GM20000 (cell line): ENCODE data around the gene APOL1.

Experiments used
- DNase-seq: peaks from one replicate; pipeline ENCODE4 v3.0.0; 2012; ENCODE audit warnings: low spot score
- CTCF ChIP-seq: IDR thresholded peaks from 2 replicates; pipeline ENCODE4 v1.5.1; 2012; ENCODE audit warnings: mild to moderate bottlenecking, control low read depth; ENCODE audit errors: extremely low read depth, missing control alignments

Gene APOL1

DNA sequence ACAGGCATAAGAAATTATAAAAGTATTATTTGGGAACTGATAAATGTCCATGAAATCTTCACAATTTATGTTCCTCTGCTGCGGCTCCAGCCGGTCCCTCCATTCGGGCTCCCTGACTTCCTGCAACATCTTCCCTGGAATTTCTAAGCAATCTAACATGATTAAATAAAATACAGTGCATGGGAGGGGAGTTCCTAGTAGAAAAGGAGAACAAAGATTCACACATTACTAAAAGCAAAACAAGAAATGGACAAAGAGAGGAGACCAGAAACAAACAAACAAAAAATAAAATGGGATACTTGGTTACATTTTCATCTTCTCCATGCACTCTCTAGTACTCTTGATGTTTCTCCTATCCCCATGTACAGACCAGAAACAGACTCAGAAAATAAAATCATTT is 42.7 kb upstream of the APOL1 start:
- no peak for TF ChIP-seq CTCF
- DNase-seq, result no peak

DNA sequence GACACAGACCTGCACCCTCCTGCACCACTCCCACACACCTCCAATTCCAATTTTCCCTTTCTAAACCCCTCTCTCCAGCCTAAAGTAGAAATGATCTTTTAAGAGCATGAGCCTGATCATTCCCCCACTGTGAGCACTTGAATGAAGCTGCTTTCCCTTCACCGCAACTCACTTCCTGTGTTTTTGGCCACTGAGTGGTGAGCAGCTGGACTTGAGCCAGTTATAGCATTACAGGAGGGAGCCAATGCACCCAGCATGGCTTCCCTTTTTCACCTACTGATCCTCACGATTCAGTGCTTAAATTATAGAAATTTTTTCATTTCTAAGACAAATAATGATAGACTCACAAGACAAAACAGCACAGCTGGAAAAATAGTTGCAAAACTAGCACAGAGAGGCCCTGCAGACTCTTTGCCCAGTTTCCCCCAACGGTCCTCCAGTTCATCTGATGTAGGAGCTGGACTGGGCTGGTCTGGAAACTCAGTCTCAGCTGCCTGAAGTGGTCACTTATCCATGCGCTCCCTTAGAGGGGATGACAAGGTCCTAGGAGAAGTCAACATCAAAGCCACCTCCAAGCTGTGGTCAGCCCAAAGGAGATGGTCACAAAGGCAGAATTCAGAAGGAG is 41.6 kb upstream of the APOL1 start:
- no peak for TF ChIP-seq CTCF
- no peak for DNase-seq

GRCh38 chr22:36212901-36213300 is 40.0 kb upstream of the APOL1 start:
- no peak for TF ChIP-seq CTCF
- no peak for DNase-seq

- no peak for TF ChIP-seq CTCF
- no peak for DNase-seq
Measured at GRCh38 chr22:36213586-36213985, 39.3 kb upstream of the APOL1 start.

DNA sequence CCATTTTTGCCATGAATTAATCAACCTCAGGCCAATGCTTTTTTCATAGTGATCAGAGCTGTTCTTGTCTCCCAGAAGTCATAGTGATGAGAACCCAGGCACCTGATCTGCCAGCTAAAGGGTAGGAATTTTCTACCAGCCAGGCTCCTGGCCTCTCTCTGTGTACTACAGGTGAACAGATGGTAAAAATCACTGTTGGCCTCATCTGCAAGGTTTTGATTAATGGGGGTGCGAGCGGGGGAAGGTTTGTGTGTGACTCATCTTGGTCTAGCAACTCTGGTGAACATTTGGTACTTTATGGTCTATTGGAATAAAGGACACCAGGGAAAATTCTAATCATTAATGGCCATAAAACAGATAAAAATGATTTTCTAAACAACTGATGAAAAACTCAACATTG is 37.0 kb upstream of the APOL1 start:
- TF ChIP-seq CTCF, result no peak
- no peak for DNase-seq

- TF ChIP-seq CTCF, result no peak
- no peak for DNase-seq
Measured at GRCh38 chr22:36218648-36219193, 34.2 kb upstream of the APOL1 start.

DNA sequence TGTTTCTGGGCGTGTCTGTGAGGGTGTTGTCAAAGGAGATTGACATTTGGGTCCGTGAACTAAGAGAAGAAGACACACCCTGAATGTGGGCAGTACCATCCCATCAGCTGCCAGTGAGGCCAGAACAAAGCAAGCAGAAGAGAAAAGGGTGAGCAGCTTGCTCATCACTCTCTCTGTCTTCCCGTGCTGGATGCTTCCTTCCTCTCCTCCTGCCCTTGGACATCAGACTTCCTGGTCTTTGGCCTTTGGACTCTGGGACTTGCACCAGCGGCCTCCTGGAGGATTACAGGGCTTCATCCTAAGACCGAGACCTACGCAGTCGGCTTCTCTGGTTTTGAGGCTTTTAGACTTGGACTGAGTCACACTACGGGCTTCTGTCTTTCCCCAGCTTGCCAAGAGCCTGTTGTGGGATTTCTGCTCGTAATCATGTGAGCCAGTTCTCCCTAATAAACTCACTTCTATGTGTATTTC is 32.4 kb upstream of the APOL1 start:
- DNase-seq, result no peak
- TF ChIP-seq CTCF, result no peak
